ENCODE results near the gene FRMD4A. TPM values are rescaled to one million over a fixed set of nuclear protein-coding genes. Genes with fewer than 3 reads are reported as not detected.

FRMD4A gene
- total RNA-seq, 1 experiment from 2014 or later: 19.6 TPM

GRCh38 chr10:14102056-14102455, 228.7 kb downstream of the FRMD4A start:
- no peaks in the 10 kb centered on the region for H3K79me2 ChIP-seq (ENCODE audit: insufficient read depth, low read length)
- H2AFZ ChIP-seq (ENCODE audit: low read length): no peak overlapping the region
- no peaks in the 10 kb centered on the region for H3K79me1 ChIP-seq (ENCODE audit: insufficient read depth, low read depth, low read length, poor library complexity, severe bottlenecking)
- H3K27me3 Mint-ChIP-seq (ENCODE audit: low read depth): no peaks in the 10 kb centered on the region; the same call in 1 of the 2 replicates
- H2BK12ac ChIP-seq (ENCODE audit: insufficient read length, low read depth, low read length): no peak overlapping the region
- no peak overlapping the region for H3K4me2 ChIP-seq (ENCODE audit: insufficient read depth, insufficient read length, low read length)
- no peak overlapping the region for H3K9ac ChIP-seq (ENCODE audit: extremely low read depth, insufficient read length, low read length)
- H2BK20ac ChIP-seq (ENCODE audit: low read depth, low read length, poor library complexity, severe bottlenecking): no peak overlapping the region
- H3K9me3 ChIP-seq (ENCODE audit: control insufficient read depth, low read depth, low read length): no peaks in the 10 kb centered on the region
- no peaks in the 10 kb centered on the region for H3K27me3 ChIP-seq (ENCODE audit: insufficient read depth, low read length)
- H3K4me3 Mint-ChIP-seq: no peak overlapping the region
- no peak overlapping the region for H3K14ac ChIP-seq (ENCODE audit: insufficient read depth, low read length)
- H3K18ac ChIP-seq (ENCODE audit: insufficient read length, low read depth, low read length): no peak overlapping the region
- no peak overlapping the region for H4K8ac ChIP-seq (replicated peaks; ENCODE audit: insufficient read length, low read depth, low read length)
- H3K4me1 ChIP-seq (ENCODE audit: insufficient read depth, low read length): no peaks in the 10 kb centered on the region
- no peak for TF ChIP-seq CTCF (conservative IDR thresholded peaks at IDR 0.05)
- H3T11ph ChIP-seq (ENCODE audit: low read length): no peak overlapping the region
- no peak overlapping the region for H4K91ac ChIP-seq (ENCODE audit: insufficient read length, low read depth, low read length)
- H3K27ac ChIP-seq (ENCODE audit: insufficient read length, low read depth, low read length): no peak overlapping the region
- WGBS (ENCODE audit: extremely low coverage, insufficient read length, low lambda C conversion rate): no CpG with 5 or more reads among the region's 8 CpGs
- no peak overlapping the region for H2AK5ac ChIP-seq (ENCODE audit: insufficient read length, low read length)
- H3K27ac Mint-ChIP-seq: peak overlapping the region in 1 of 3 experiments; percentile 15; a peak in 2 of 7 replicates
- no peak overlapping the region for H3K56ac ChIP-seq (ENCODE audit: insufficient read length, low read depth, low read length)
- H3K4me1 Mint-ChIP-seq: peaks cover 6 to 10% of the 10 kb centered on the region in 2 experiments
- H3K23me2 ChIP-seq (ENCODE audit: insufficient read length, low read depth, low read length, poor library complexity, severe bottlenecking): no peaks in the 10 kb centered on the region
- H3K23ac ChIP-seq (ENCODE audit: insufficient read length, low read depth, low read length): no peak overlapping the region
- no peaks in the 10 kb centered on the region for H4K20me1 ChIP-seq (ENCODE audit: control insufficient read depth, insufficient read depth, insufficient read length)
- H3K9me3 Mint-ChIP-seq: no peaks in the 10 kb centered on the region
- no peaks in the 10 kb centered on the region; a peak in 1 of 7 replicates for H3K36me3 Mint-ChIP-seq (ENCODE audit: insufficient read depth in 1 of 3, low read depth in 3 of 3)
- no peak overlapping the region for H2BK15ac ChIP-seq (ENCODE audit: low read depth, low read length)
- no peak overlapping the region for H2BK120ac ChIP-seq (ENCODE audit: low read depth, low read length, poor library complexity, severe bottlenecking)
- H3K4ac ChIP-seq (ENCODE audit: low read depth, low read length): no peak overlapping the region
- peak; percentile 47 for DNase-seq
- H2BK5ac ChIP-seq (ENCODE audit: insufficient read length, low read length): no peak overlapping the region
- H4K5ac ChIP-seq (ENCODE audit: insufficient read length, low read depth, low read length): no peak overlapping the region

Measured in H9 (cell line).